ENCODE data around the gene COL6A2. TPM values are rescaled to one million over a fixed set of nuclear protein-coding genes. Genes with fewer than 3 reads are reported as not detected.

COL6A2 gene
- total and polyA plus RNA-seq, 10 of the 15 experiments (the other 5 are each of a cell fraction or from before 2014, with no cell fraction given), result 0.16 to 1.3 (median 0.34) TPM; not detected in 7

GRCh38 chr21:46139686-46140085, 41.8 kb downstream of the COL6A2 start:
- Histone ChIP-seq H3K27me3 (replicated peaks in 1 of 2; ENCODE audit: control insufficient read depth in 2 of 2, insufficient read depth in 2 of 2, low read length in 1 of 2) (no peaks in the 10 kb centered on the region), H3K4me3 (no peak overlapping the region), H3K27ac (ENCODE audit: control insufficient read depth, insufficient read depth) (no peak overlapping the region), H3K36me3 (ENCODE audit: control insufficient read depth in 2 of 2, insufficient read depth in 2 of 2, low read length in 1 of 2) (no peaks in the 10 kb centered on the region), H3K79me2 (ENCODE audit: control insufficient read depth, insufficient read depth, low read length) (no peaks in the 10 kb centered on the region), H4K20me1 (ENCODE audit: control insufficient read depth, insufficient read depth) (no peaks in the 10 kb centered on the region), H3K4me2 (ENCODE audit: control insufficient read depth, insufficient read depth) (no peak overlapping the region), H2AFZ (ENCODE audit: control insufficient read depth, low read depth, low read length) (no peak overlapping the region), H3K9ac (ENCODE audit: control insufficient read depth, insufficient read depth, low read length) (no peak overlapping the region), H3K4me1 (ENCODE audit: control insufficient read depth, insufficient read depth, low read length) (no peaks in the 10 kb centered on the region; the same call in 1 of the 2 replicates), H3K9me3 (replicated peaks; ENCODE audit: control insufficient read depth, insufficient read depth, low read length) (no peaks in the 10 kb centered on the region; the same call in 2 of the 3 replicates)
- RAD21 ChIA-PET (ENCODE audit: unreplicated experiment), result no interaction called here
- SMC1A ChIA-PET (ENCODE audit: uncharacterized antibody, unreplicated experiment), result no interaction called here
- whole genome bisulfite sequencing (ENCODE audit: insufficient coverage, insufficient replicate concordance, low lambda C conversion rate, missing lambda C conversion rate), result 52% methylated on average over 15 of the region's 15 CpGs
- BruUV-seq (replicated peaks), result no TSS peak
- no peak for ATAC-seq
- FAIRE-seq, result no peak
- intact Hi-C loops (cut with micrococcal nuclease; ENCODE audit: unreplicated experiment) (loop anchor here (5.0 to 10.0 kb wide), 3 partner anchors 88 to 167 kb away; partner anchors contain the start of genes LSS, MCM3AP and YBEY), in situ Hi-C loops (cut with MboI) (no loop called here)
- DNase-seq (ENCODE audit: low read depth, low spot score), result no peak
- POLR2A ChIA-PET, result no interaction called here
- CTCF ChIA-PET, result no interaction called here
- TF ChIP-seq MYB (IDR thresholded peaks at IDR 0.05; ENCODE audit: borderline replicate concordance, low read depth, low read length) (no peak), ZNF687 (IDR thresholded peaks at IDR 0.05) (no peak), MLLT1 (IDR thresholded peaks at IDR 0.05) (no peak), CREM (IDR thresholded peaks at IDR 0.05; ENCODE audit: low read depth) (no peak), BHLHE40 (IDR thresholded peaks at IDR 0.05; ENCODE audit: borderline replicate concordance in 1 of 2, low read depth in 2 of 2, low read length in 1 of 2) (no peak), STAT3 (IDR thresholded peaks at IDR 0.05; ENCODE audit: low read depth, low read length) (no peak), HDAC2 (IDR thresholded peaks at IDR 0.05) (no peak), ATF3 (IDR thresholded peaks at IDR 0.05; ENCODE audit: borderline replicate concordance, extremely low read depth, low read depth, low read length) (no peak), SKIL (IDR thresholded peaks at IDR 0.05; ENCODE audit: low read depth, poor library complexity, severe bottlenecking) (no peak), NR2C1 (IDR thresholded peaks at IDR 0.05) (no peak), MEF2A (IDR thresholded peaks at IDR 0.05; ENCODE audit: insufficient read depth, low read depth, low read length) (no peak), LARP7 (IDR thresholded peaks at IDR 0.05) (no peak), NKRF (conservative IDR thresholded peaks at IDR 0.05) (no peak), NR2F1 (conservative IDR thresholded peaks at IDR 0.05) (no peak), ATF7 (IDR thresholded peaks at IDR 0.05; ENCODE audit: low read depth) (no peak), HCFC1 (IDR thresholded peaks at IDR 0.05; ENCODE audit: low read length) (no peak)
